ENCODE data around the gene NACC2. TPM values are rescaled to one million over a fixed set of nuclear protein-coding genes. Genes with fewer than 3 reads are reported as not detected.

NACC2 gene
- polyA plus RNA-seq, 6 donors from 2014 or later: 0.04 to 0.11 (median 0.06) TPM; not detected in 2

- Mint-ChIP-seq H3K4me1 (peaks cover 0 to 8% (median 0%) of the 10 kb centered on the region in 3 donors), H3K27ac (no peak overlapping the region), H3K36me3 (no peaks in the 10 kb centered on the region), H3K27me3 (peaks cover 16 to 26% (median 22%) of the 10 kb centered on the region in 3 donors), H3K9me3 (peaks cover 0 to 31% (median 8%) of the 10 kb centered on the region in 7 donors), H3K4me3 (no peak overlapping the region)
- ATAC-seq (ENCODE audit: low read depth in 2 of 2) (no peak), DNase-seq (no peak)
These were observed 72.2 kb downstream of the NACC2 start for GRCh38 chr9:136022731-136023409.

- peaks cover 10 to 26% (median 22%) of the 10 kb centered on the region in 3 donors for H3K27me3 Mint-ChIP-seq
- no peaks in the 10 kb centered on the region for H3K36me3 Mint-ChIP-seq
- H3K27ac Mint-ChIP-seq: peak overlapping the region in 1 of 6 donors; percentile 79
- no peak for DNase-seq
- H3K4me3 Mint-ChIP-seq: no peak overlapping the region
- no peak for ATAC-seq (ENCODE audit: low read depth in 2 of 2)
- peaks cover 0 to 24% (median 8%) of the 10 kb centered on the region in 7 donors for H3K9me3 Mint-ChIP-seq
- H3K4me1 Mint-ChIP-seq: peaks cover 0 to 8% (median 0%) of the 10 kb centered on the region in 3 donors
These were observed 73.0 kb downstream of the NACC2 start for GRCh38 chr9:136021872-136022681.

- Mint-ChIP-seq H3K4me1 (peaks cover 0 to 8% (median 0%) of the 10 kb centered on the region in 3 donors), H3K36me3 (no peaks in the 10 kb centered on the region), H3K9me3 (peaks cover 0 to 19% (median 5%) of the 10 kb centered on the region in 7 donors), H3K4me3 (no peak overlapping the region), H3K27ac (peak overlapping the region in 1 of 6 donors; percentile 79), H3K27me3 (peaks cover 5 to 30% (median 27%) of the 10 kb centered on the region in 3 donors)
- ATAC-seq (ENCODE audit: low read depth in 2 of 2) (no peak), DNase-seq (no peak)
These were observed 73.8 kb downstream of the NACC2 start for GRCh38 chr9:136021171-136021871.

- Mint-ChIP-seq H3K27me3 (peaks cover 4 to 31% (median 29%) of the 10 kb centered on the region in 3 donors), H3K9me3 (peaks cover 0 to 14% (median 4%) of the 10 kb centered on the region in 7 donors), H3K27ac (no peak overlapping the region), H3K4me1 (peaks cover 0 to 8% (median 0%) of the 10 kb centered on the region in 3 donors), H3K36me3 (no peaks in the 10 kb centered on the region), H3K4me3 (no peak overlapping the region)
- DNase-seq: no peak
- ATAC-seq (ENCODE audit: low read depth in 2 of 2): no peak
These were observed 74.4 kb downstream of the NACC2 start for GRCh38 chr9:136020671-136021070.

GRCh38 chr9:136020206-136020605 lies 74.9 kb downstream of the NACC2 start:
- no peak overlapping the region for H3K4me3 Mint-ChIP-seq
- DNase-seq (no peak), ATAC-seq (ENCODE audit: low read depth in 2 of 2) (no peak)
- H3K36me3 Mint-ChIP-seq: no peaks in the 10 kb centered on the region
- H3K27me3 Mint-ChIP-seq: peaks cover 2 to 31% (median 26%) of the 10 kb centered on the region in 3 donors
- H3K4me1 Mint-ChIP-seq: peaks cover 0 to 8% (median 0%) of the 10 kb centered on the region in 3 donors
- no peak overlapping the region for H3K27ac Mint-ChIP-seq
- peaks cover 0 to 9% (median 3%) of the 10 kb centered on the region in 7 donors for H3K9me3 Mint-ChIP-seq

GRCh38 chr9:136019681-136020060 lies 75.4 kb downstream of the NACC2 start:
- Mint-ChIP-seq H3K4me3 (no peak overlapping the region), H3K27ac (no peak overlapping the region), H3K9me3 (peaks cover 0 to 4% (median 0%) of the 10 kb centered on the region in 7 donors), H3K27me3 (peaks cover 0 to 31% (median 23%) of the 10 kb centered on the region in 3 donors), H3K4me1 (peaks cover 0 to 8% (median 0%) of the 10 kb centered on the region in 3 donors), H3K36me3 (no peaks in the 10 kb centered on the region)
- ATAC-seq (ENCODE audit: low read depth in 2 of 2) (no peak), DNase-seq (no peak)

- Mint-ChIP-seq H3K4me1 (peaks cover 0 to 8% (median 0%) of the 10 kb centered on the region in 3 donors), H3K27ac (no peak overlapping the region), H3K4me3 (no peak overlapping the region), H3K27me3 (peaks cover 0 to 27% (median 20%) of the 10 kb centered on the region in 3 donors), H3K36me3 (no peaks in the 10 kb centered on the region), H3K9me3 (peaks cover 0 to 2% (median 0%) of the 10 kb centered on the region in 7 donors)
- ATAC-seq (ENCODE audit: low read depth in 2 of 2) (no peak), DNase-seq (no peak)
These were observed 75.9 kb downstream of the NACC2 start for GRCh38 chr9:136019041-136019680.

- peaks cover 0 to 20% (median 15%) of the 10 kb centered on the region in 3 donors for H3K27me3 Mint-ChIP-seq
- no peaks in the 10 kb centered on the region for H3K36me3 Mint-ChIP-seq
- no peaks in the 10 kb centered on the region for H3K9me3 Mint-ChIP-seq
- DNase-seq (no peak), ATAC-seq (ENCODE audit: low read depth in 2 of 2) (no peak)
- peaks cover 0 to 5% (median 0%) of the 10 kb centered on the region in 3 donors for H3K4me1 Mint-ChIP-seq
- no peak overlapping the region for H3K27ac Mint-ChIP-seq
- no peak overlapping the region for H3K4me3 Mint-ChIP-seq
These were observed 76.6 kb downstream of the NACC2 start for GRCh38 chr9:136018257-136019031.

- Mint-ChIP-seq H3K4me1 (no peaks in the 10 kb centered on the region), H3K36me3 (no peaks in the 10 kb centered on the region), H3K4me3 (no peak overlapping the region), H3K9me3 (no peaks in the 10 kb centered on the region), H3K27ac (no peak overlapping the region), H3K27me3 (peaks cover 0 to 15% (median 14%) of the 10 kb centered on the region in 3 donors)
- DNase-seq (no peak), ATAC-seq (ENCODE audit: low read depth in 2 of 2) (no peak)
These were observed 77.5 kb downstream of the NACC2 start for GRCh38 chr9:136017289-136018190.

GRCh38 chr9:136016572-136017288 lies 78.4 kb downstream of the NACC2 start:
- DNase-seq (no peak), ATAC-seq (ENCODE audit: low read depth in 2 of 2) (no peak)
- H3K4me3 Mint-ChIP-seq: no peak overlapping the region
- H3K4me1 Mint-ChIP-seq: no peaks in the 10 kb centered on the region
- no peak overlapping the region for H3K27ac Mint-ChIP-seq
- no peaks in the 10 kb centered on the region for H3K9me3 Mint-ChIP-seq
- peaks cover 0 to 15% (median 11%) of the 10 kb centered on the region in 3 donors for H3K27me3 Mint-ChIP-seq
- H3K36me3 Mint-ChIP-seq: no peaks in the 10 kb centered on the region
